Stimulated activated CD4-positive, alpha-beta T cell treated with anti-CD3 and anti-CD28 coated beads, TNF-alpha, amount 100 ng/mL, for 1 hour (primary cell): ENCODE measurements around the gene GALNT2.

Experiments used
- DNase-seq, 3 donors: peaks; one replicate each; pipeline ENCODE4 v3.0.0-alpha.2; 2020; ENCODE audit warnings: low read depth in 3 of 3, low spot score in 1 of 3

GALNT2 gene

DNA sequence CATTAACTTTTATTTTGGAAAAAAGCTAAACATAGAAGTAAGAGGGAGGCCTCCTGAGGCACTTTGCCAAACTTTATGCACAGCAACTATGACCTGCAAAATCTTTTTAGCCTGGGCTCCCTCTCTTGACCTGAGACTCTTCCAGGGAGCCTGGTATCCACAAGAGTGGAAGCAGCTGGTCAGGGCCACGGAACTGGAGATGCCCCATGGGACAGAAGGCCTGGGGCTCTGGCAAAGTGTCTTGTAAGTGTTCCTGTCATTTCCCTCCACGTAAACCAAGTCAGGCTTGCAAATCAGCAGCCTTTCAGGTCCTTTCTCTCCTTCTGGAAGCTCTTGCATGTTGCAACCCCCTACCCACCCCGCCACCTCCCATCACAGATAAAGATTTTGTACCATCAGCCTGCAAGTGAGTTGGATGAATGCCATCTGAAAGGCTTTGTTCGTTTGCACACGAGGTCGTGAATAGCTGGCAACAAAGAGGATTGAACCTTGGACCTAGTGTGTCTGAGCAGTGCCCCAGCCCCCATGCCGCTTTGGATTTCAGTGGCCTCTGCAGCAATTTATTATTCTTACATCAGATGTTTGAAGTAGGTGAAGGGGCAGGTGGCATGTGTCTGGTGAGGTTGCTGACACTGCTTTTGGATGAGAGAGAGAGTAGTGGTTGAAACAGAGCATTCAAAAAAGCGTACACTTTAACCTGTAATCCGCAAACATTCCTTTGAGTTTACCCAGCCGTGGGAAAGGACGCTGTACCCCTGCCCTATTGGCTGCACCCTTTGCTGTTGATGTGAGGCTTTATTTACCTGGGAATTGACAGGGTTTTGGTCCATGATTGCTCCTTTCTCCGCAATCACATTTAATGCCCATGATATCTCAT is 91.6 kb downstream of the GALNT2 start:
- no peak for DNase-seq

GRCh38 chr1:230159580-230159979 is 92.5 kb downstream of the GALNT2 start:
- DNase-seq, result no peak

DNA sequence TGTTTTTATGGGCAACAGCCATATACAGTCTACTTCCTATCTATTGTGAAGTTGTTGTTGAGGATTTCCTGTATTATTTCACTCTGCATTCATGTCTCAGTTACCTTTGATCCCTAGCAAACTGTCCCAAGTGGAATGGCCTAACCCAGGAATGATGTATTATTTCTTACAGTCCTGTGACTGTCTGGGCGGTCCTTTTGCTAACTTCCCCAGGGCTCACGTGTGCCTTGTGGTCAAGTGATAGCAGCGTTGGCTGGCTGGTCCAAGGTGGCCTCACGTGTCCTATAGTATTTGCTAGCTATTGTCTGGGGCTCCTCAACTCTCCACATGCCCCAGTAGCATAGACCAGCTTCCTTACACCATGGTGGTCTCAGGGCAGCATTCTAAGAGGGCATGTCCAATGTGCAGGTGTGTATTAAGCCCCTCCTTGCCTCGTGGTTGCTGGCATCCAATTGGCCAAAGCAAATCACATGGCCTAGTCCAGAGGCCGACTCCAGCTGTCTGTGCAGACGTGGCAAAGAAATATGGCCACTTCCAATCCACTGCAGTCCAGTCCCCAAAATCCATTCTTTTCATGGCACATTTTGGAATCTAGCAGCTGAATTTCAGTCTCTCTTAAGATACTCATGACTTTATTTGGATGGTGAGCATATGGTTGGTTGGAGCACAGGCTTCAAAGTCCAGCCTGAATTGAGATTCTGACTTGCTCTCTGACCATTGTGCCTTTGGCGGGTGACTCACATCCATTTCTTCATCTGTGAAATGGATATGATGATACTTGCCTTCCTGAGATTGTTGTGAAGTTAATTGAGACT is 94.1 kb downstream of the GALNT2 start:
- DNase-seq, result no peak

DNA sequence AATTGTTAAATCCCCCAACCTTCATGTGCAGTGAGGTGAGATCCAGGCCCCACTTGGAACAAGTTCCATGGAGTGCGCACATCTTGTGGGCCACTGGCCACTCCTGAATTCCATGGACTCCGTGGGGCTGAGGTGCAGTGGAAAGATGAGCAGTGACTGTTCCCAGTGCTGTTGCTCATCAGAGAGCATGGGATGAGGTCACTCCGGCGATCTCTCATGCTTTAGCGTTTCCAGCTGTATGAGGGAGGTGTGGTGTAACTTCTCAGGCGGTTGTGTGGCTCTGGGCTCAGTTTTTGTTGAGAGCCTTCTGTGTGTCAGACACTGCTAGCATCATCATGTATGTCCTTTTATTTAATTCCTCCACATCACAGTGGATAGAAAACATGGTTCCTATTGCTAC is 96.2 kb downstream of the GALNT2 start:
- no peak for DNase-seq

DNA sequence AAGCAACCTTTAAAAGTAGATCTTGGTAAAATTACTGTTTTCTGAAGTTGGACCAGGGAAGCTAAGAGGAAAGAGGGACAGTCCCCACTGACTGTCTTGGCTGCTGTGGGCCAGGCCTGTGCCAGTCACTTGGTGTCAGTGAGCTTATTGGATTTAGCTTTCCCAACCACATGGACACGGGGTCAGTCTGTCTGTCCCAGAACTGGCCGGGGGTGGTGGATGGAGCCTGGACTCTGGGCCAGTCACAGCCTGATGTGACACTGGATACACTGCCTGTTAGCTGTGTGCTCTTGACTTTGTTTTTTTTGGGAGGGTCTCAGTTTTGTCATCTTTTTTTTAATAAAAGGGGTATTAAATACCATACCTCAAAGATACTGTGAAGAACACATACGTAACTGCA is 96.7 kb downstream of the GALNT2 start:
- DNase-seq, result no peak

- no peak for DNase-seq
Measured at GRCh38 chr1:230165536-230165935, 98.5 kb downstream of the GALNT2 start.

GRCh38 chr1:230166366-230167132 is 99.5 kb downstream of the GALNT2 start:
- DNase-seq, result no peak

DNA sequence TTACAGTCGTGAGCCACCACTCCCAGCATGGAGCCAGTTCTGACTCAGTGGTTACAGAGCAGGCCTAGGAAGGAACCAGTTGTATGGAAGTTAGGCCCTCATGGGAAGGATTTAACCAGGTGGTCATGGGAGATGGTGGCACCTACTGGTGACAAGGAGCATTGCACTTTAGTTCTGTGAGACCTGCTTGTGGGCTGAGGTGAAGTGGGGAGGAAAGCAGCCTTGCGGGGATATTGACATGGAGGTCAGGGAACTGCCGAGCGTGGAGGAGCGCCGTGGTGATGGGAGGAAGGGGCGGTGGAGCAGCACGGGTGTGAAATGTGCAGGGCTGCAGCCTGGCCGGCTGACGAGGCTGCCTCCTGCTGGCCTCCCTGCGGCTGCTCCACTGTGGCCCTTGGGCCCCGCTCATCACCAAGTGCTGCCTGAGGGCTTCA is 100.4 kb downstream of the GALNT2 start:
- DNase-seq, result no peak

DNA sequence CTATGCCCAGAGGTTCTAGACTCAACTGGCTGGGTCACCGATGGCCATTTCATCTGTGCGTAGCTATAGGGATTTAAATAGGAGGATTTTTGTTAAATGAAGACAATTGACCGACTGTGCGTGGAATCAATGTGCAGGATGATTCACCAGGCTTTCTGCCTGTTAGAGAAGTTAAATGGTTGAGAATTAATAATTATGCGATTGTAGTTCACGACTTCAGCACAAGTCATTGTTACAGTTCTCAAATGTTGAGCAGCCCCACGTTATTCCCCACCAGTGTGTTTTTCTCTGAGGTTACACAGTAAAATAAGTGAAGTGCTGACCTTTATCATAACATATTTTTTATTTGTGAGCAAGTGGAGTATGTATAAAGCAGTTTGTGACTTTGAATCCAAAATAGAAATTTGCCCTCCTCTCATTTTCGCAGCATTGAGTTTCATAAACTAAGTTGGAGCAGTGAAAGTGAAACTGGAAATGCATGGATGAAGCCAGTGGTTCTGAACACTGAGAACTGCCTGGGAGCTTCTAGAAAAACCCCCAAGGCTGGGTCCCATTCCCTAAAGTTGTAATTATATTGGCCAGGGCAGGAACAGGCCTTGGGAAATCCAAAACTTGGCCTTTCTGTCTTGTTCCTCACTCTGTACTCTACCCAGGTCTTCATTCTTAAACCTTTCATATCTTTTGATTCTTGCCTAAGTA is 102.6 kb downstream of the GALNT2 start:
- DNase-seq, result no peak

DNA sequence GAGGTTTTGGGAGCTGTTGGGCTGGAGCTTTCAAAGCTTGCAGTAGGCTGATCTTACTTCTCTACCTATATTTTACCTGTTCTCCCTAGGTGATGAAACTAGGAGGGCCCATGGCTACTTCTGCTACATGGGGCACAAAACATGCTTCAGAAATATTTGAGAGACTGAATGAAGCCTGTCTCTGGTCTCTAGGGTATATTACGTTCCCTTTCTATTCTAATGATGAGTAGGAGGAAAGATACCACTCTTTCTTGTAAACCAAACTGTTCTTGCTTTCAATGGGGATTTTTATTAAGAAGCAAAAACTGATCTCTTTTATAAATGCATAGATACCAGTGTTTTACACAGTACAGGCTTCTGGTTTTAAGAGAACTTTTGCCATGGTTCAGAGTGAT is 103.1 kb downstream of the GALNT2 start:
- DNase-seq, result no peak

DNA sequence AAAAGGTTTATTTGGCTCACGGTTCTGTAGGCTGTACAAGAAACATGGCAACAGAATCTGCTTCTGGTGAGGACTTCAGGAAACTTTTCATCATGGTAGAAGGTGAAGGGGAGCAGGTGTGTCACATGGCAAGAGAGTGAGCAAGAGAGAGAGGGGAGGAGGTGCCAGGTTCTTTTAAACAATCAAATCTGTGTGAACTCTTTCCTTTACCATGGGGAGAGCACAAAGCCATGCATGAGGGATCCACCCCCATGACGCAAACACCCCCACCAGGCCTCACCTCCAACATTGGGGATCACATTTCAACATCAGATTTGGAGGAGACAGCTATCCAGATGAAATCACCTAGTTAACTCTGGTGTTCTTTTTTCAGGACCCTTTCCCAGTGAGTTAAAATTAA is 103.6 kb downstream of the GALNT2 start:
- no peak for DNase-seq

DNA sequence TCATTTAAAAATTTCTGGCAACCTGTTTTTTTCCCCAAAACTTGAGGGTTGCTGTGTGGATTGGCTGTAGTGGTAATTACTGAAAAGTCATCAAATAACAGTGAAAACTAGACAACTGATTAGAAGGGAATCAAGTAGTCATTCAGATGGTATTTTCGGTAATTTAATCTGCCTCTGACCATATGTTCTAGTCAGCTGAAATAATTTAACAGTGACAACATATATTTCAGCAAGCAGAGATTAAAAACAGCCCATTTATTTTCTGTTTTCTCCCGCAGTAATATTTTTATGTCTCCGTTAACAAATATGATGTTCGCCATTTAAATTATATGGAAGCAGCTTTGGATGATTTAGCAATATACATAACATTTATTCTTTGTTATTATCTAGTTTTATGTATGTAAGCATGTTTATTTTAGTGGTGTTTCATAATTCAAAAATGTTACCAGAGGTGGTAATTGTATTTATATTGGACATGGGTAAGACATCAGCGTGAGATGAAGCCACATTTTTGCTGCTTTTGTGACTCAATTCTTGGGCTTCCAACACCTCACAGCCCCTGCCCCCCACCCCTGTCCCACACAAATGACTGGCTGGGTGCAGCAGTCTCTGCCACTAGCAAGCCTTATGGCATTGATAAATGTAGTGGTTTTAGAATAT is 104.4 kb downstream of the GALNT2 start:
- no peak for DNase-seq

DNA sequence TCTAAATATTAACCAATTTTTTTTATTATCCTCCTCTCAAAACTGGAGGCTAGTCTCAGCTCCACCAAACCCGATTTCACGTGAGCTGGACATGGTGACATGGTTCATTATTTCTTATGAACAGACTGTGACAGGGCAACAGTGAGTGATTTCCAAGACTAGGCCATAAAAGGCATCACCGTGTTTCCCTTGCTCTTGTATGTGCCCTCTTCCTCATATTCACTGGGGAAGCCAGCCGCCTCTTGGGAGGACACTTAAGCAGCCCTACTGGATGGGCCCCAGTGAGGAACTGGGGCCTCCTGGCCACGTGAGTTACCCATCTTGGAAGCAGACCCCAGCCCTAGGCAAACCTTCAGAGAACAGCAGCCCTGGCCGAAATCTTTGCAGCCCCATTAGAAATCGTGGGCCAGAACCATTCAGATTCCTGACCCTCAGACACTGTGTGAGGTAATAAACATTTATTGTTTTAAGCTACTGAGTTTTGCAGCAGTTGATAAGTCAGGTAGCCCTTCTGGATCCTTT is 105.0 kb downstream of the GALNT2 start:
- DNase-seq, result no peak

DNA sequence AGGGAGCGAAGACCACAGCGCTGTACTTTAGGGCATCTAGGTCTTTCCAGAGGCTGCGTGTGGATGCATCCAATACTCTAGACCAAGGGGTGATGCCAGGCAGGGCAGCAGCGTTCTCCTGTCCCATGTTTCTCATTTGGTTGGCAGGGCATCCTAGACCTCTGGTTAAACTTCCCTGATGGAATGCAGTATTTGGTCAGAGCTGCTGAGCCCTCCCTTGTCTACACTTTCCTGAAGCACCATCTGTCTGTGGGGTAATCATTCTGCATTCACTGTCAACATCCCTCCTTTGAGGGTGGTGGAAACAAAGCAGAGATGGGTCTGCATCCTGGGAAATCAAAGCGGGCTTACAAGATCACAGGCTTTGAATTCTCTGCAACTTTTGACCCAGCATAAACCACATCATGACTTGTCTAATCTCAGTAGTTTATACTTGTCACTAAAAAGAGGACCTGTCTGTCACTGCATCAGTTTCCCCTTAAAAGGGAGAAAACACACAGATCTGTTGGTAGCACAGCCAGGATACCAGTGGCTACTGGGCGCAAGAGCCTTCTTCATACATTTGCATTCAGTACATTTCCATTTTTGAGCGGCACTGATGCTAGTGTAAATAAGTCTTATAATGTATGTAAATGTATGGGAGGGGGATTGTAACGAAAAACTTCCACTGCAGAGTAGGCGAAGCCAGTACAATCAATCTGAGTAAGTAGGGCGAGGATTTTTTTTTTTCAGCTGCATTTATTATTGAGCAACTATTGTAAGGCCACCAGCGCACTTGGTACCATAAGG is 106.3 kb downstream of the GALNT2 start:
- no peak for DNase-seq

DNA sequence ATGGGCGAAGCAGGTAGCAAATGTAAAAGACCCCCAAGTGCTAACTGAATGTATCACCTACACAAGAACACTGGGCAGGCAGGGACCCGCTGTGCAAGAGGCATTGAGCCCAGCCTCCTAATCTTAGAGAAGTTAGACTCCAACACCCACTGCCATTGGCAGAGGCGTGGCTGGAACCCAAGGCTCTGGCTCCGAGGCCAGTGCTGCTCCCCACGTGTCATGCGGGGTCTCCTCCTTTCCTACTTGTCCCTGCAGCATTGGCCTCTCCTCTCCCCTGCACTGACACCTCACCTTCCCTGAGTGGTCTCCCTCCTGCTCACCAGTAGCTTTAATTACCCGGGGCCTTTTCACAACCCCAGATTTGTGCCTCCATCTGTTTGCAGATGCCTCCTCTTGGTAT is 107.0 kb downstream of the GALNT2 start:
- DNase-seq, result no peak

- no peak for DNase-seq
Measured at GRCh38 chr1:230174471-230175162, 107.6 kb downstream of the GALNT2 start.

GRCh38 chr1:230175163-230175747 is 108.2 kb downstream of the GALNT2 start:
- DNase-seq, result no peak

DNA sequence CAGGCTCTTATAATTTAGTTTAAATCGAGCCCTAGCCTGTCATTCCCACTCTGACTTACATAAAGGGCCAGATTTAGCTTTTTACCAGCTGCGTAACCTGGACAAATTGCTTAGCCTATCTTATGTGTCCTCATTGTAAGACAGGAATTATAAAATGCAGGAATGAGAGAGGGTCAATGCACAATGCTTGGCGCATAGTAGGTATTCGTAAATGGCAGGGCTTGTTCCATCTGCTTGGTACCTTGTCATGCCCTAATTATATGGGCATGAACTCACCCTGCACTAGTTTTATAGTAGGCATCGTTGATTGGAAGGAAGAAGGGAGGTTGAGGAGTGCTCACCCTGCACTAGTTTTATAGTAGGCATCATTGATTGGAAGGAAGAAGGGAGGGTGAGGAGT is 108.8 kb downstream of the GALNT2 start:
- no peak for DNase-seq
